Lower lobe of right lung (tissue), 2 donors: ENCODE results near the gene COA3. TPM values are rescaled to one million over a fixed set of nuclear protein-coding genes. Genes with fewer than 3 reads are reported as not detected.

Experiments used
- ATAC-seq, 2 donors: fragments of 200-7000 bp; cut with Tn5 transposase; one replicate each; pipeline ENCODE4 v1.9.1; 2020 to 2022; ENCODE audit warnings: mild to moderate bottlenecking in 2 of 2, moderate library complexity in 2 of 2
- DNase-seq: peaks from one replicate; pipeline ENCODE4 v3.0.0-alpha.2; 2020
- H3K27ac ChIP-seq: fragments of 200-600 bp; one replicate; pipeline ENCODE4 v1.8.0; 2022
- H3K27me3 ChIP-seq: fragments of 200-600 bp; one replicate; pipeline ENCODE4 v1.8.0; 2022; ENCODE audit warnings: low read depth
- H3K36me3 ChIP-seq: fragments of 200-600 bp; one replicate; pipeline ENCODE4 v1.8.0; 2022; ENCODE audit warnings: mild to moderate bottlenecking
- H3K4me1 ChIP-seq: fragments of 200-600 bp; one replicate; pipeline ENCODE4 v1.8.0; 2022
- H3K4me3 ChIP-seq: fragments of 200-600 bp; one replicate; pipeline ENCODE4 v1.8.0; 2022; ENCODE audit warnings: mild to moderate bottlenecking
- H3K9me3 ChIP-seq: fragments of 200-600 bp; one replicate; pipeline ENCODE4 v1.8.0; 2022
- CTCF ChIP-seq: fragments of 200-600 bp; IDR thresholded peaks from one replicate; pipeline ENCODE4 v1.8.0; 2022; ENCODE audit warnings: antibody characterized with exemption, mild to moderate bottlenecking
- intact Hi-C: fragments of 100-400 bp; cut with DNase I; formaldehyde crosslinking; loops from one replicate; pipeline ENCODE4 v1.11.0; 2022
- total RNA-seq: library from RNA; stranded (reverse); fragmentation: NEBNext Ultra II Directional; extraction: Animal tissue kit (Norgen Biotek cat#: 25700); gene quantifications from one replicate; pipeline ENCODE4 v1.2.1, GENCODE V29; 2021
- donor health status: DM: no; HTN: yes; CAD: no; lungs with severe emphysema.

The COA3 gene
- total RNA-seq, 1 donor from 2014 or later = 54.5 TPM

GRCh38 chr17:42845556-42845917 lies 47.0 kb upstream of the COA3 start:
- Histone ChIP-seq H3K4me1 (peaks cover 60% of the 10 kb centered on the region), H3K36me3 (peaks cover 50% of the 10 kb centered on the region), H3K4me3 (no peak overlapping the region), H3K27ac (peak overlapping the region; percentile 56), H3K27me3 (no peaks in the 10 kb centered on the region), H3K9me3 (no peaks in the 10 kb centered on the region)
- intact Hi-C loops = loop anchor here (10.0 kb wide), 1 partner anchor 89 kb away; no protein-coding TSS in a partner anchor
- no peak for TF ChIP-seq CTCF
- ATAC-seq = peak in 1 of 2 donors; percentile 2
- DNase-seq = no peak

- Histone ChIP-seq H3K27ac (peak overlapping the region; percentile 18), H3K27me3 (no peaks in the 10 kb centered on the region), H3K4me3 (no peak overlapping the region), H3K4me1 (peaks cover 54% of the 10 kb centered on the region), H3K36me3 (peaks cover 55% of the 10 kb centered on the region), H3K9me3 (no peaks in the 10 kb centered on the region)
- ATAC-seq (no peak), DNase-seq (no peak)
- TF ChIP-seq CTCF = no peak
- intact Hi-C loops = loop anchor here (10.0 kb wide), 1 partner anchor 90 kb away; no protein-coding TSS in a partner anchor
Measured at GRCh38 chr17:42844761-42845555, 46.5 kb upstream of the COA3 start.

GRCh38 chr17:42844271-42844670 lies 45.8 kb upstream of the COA3 start, which contains the start of gene AOC2:
TSS of gene AOC2 (plus strand) at chr17:42844580. CDS start at chr17:42844627, 47 bp downstream.
- H3K4me1 ChIP-seq = peaks cover 47% of the 10 kb centered on the region

GRCh38 chr17:42843358-42843934 lies 44.9 kb upstream of the COA3 start:
- intact Hi-C loops = loop anchor here (10.0 kb wide), 1 partner anchor 91 kb away; no protein-coding TSS in a partner anchor
- peak; percentile 62 to 74 for ATAC-seq
- H3K27ac ChIP-seq = no peak overlapping the region
- TF ChIP-seq CTCF = peak; percentile 87
- no peaks in the 10 kb centered on the region for H3K9me3 ChIP-seq
- DNase-seq = no peak
- peaks cover 71% of the 10 kb centered on the region for H3K36me3 ChIP-seq
- peaks cover 42% of the 10 kb centered on the region for H3K4me1 ChIP-seq
- no peaks in the 10 kb centered on the region for H3K27me3 ChIP-seq
- no peak overlapping the region for H3K4me3 ChIP-seq

More at GRCh38 chr17:42844271-42844670, 45.8 kb upstream of the COA3 start, which contains the start of gene AOC2:
- peak in 1 of 2 donors; percentile 11 for ATAC-seq
- H3K27me3 ChIP-seq = no peaks in the 10 kb centered on the region
- peaks cover 62% of the 10 kb centered on the region for H3K36me3 ChIP-seq
- TF ChIP-seq CTCF = no peak
- intact Hi-C loops = loop anchor here (10.0 kb wide), 1 partner anchor 91 kb away; no protein-coding TSS in a partner anchor
- DNase-seq = no peak
- no peaks in the 10 kb centered on the region for H3K9me3 ChIP-seq
- H3K27ac ChIP-seq = peak within 1 kb of the TSS; percentile 56
- H3K4me3 ChIP-seq = no peak within 1 kb of the TSS

GRCh38 chr17:42841975-42842685 lies 43.6 kb upstream of the COA3 start:
- intact Hi-C loops = loop anchor here (10.0 kb wide), 1 partner anchor 93 kb away; no protein-coding TSS in a partner anchor
- no peaks in the 10 kb centered on the region for H3K9me3 ChIP-seq
- ATAC-seq (no peak), DNase-seq (no peak)
- H3K4me3 ChIP-seq = no peak overlapping the region
- H3K27me3 ChIP-seq = no peaks in the 10 kb centered on the region
- TF ChIP-seq CTCF = no peak
- H3K4me1 ChIP-seq = peaks cover 30% of the 10 kb centered on the region
- H3K27ac ChIP-seq = no peak overlapping the region
- H3K36me3 ChIP-seq = peaks cover 84% of the 10 kb centered on the region
